H1 (cell line): ENCODE results near the gene KANSL1L. TPM values are rescaled to one million over a fixed set of nuclear protein-coding genes. Genes with fewer than 3 reads are reported as not detected.
"Not testable (repeated sequence)": the region's sequence is repeated elsewhere in the genome, so short reads cannot be mapped to it uniquely, and the experiment has no call there.

Source experiments
- CTCF ChIA-PET: fragments of 300-600 bp; sonication (Branson Sonifier 250); formaldehyde crosslinking; loops from one replicate; lab custom pipeline; 2021; ENCODE audit not compliant: partially characterized antibody; lab: Charles Lee
- POLR2A ChIA-PET: fragments of 300-600 bp; sonication (Branson Sonifier 250); formaldehyde crosslinking; loops from one replicate; lab custom pipeline; 2021; ENCODE audit warnings: inconsistent platforms; ENCODE audit not compliant: partially characterized antibody; lab: Charles Lee
- DNase-seq, 2 experiments: peaks; one replicate each; pipeline versions ENCODE4 v3.0.0 to v3.0.0-alpha.2; 2010 to 2022; ENCODE audit warnings: low spot score in 2 of 2, low read depth in 1 of 2, mixed read lengths in 1 of 2
- FAIRE-seq: peaks from 2 replicates; lab custom pipeline; 2011; peaks lifted over from hg19 to GRCh38; lab: Jason Lieb, UNC
- H2AFZ ChIP-seq: 2 replicates; pipeline ENCODE4 v1.8.1; 2012; ENCODE audit warnings: low read length, inconsistent platforms
- H2AK5ac ChIP-seq: 2 replicates; pipeline ENCODE4 v1.6.1; 2013; ENCODE audit warnings: low read depth, low read length
- H2BK120ac ChIP-seq: replicated peaks from 2 replicates; pipeline ENCODE3; 2013; ENCODE audit warnings: low read depth, low read length, inconsistent platforms
- H2BK12ac ChIP-seq: 2 replicates; pipeline ENCODE4 v1.6.1; 2013; ENCODE audit warnings: low read depth, low read length
- H2BK15ac ChIP-seq: 2 replicates; pipeline ENCODE4 v1.6.1; 2013; ENCODE audit warnings: low read length
- H2BK20ac ChIP-seq: 2 replicates; pipeline ENCODE4 v1.6.1; 2013; ENCODE audit warnings: low read length
- H2BK5ac ChIP-seq: 2 replicates; pipeline ENCODE4 v1.6.1; 2013; ENCODE audit warnings: low read depth, low read length
- H3K14ac ChIP-seq: 2 replicates; pipeline ENCODE4 v1.6.1; 2013; ENCODE audit warnings: inconsistent platforms; ENCODE audit not compliant: insufficient read length
- H3K18ac ChIP-seq: 2 replicates; pipeline ENCODE4 v1.6.1; 2013; ENCODE audit warnings: low read length; ENCODE audit errors: extremely low read depth
- H3K23ac ChIP-seq: 2 replicates; pipeline ENCODE4 v1.6.1; 2013; ENCODE audit warnings: inconsistent platforms; ENCODE audit not compliant: insufficient read length
- H3K23me2 ChIP-seq: 2 replicates; pipeline ENCODE4 v1.6.1; 2013; ENCODE audit warnings: low read depth, low read length
- H3K27ac ChIP-seq: 2 replicates; pipeline ENCODE4 v1.6.1; 2011; ENCODE audit warnings: low read depth, low read length, inconsistent platforms
- H3K27me3 ChIP-seq, 4 experiments: replicated peaks in 1 of 4; 1 replicate in 1 of 4; 2 replicates in 3 of 4; pipeline versions ENCODE4 v1.6.1 to v1.8.1; 2011 to 2013; ENCODE audit warnings: low read length in 3 of 4, mild to moderate bottlenecking in 3 of 4, inconsistent platforms in 2 of 4, mixed read lengths in 2 of 4, moderate library complexity in 1 of 4; ENCODE audit not compliant: control insufficient read depth in 3 of 4, insufficient read depth in 3 of 4; ENCODE audit errors: extremely low read depth in 1 of 4
- H3K36me3 ChIP-seq, 4 experiments: 2 replicates each; pipeline versions ENCODE4 v1.6.1 to v1.8.1; 2011 to 2013; ENCODE audit warnings: mild to moderate bottlenecking in 4 of 4, low read length in 3 of 4, moderate library complexity in 2 of 4, control low read depth in 1 of 4, inconsistent platforms in 1 of 4; ENCODE audit not compliant: insufficient read depth in 4 of 4, control insufficient read depth in 2 of 4
- H3K4ac ChIP-seq: replicated peaks from 2 replicates; pipeline ENCODE3; 2013; ENCODE audit warnings: low read length, low read depth, mixed read lengths, inconsistent platforms; ENCODE audit not compliant: insufficient read length
- H3K4me1 ChIP-seq, 4 experiments: replicated peaks in 1 of 4; 1 replicate in 1 of 4; 2 replicates in 3 of 4; pipeline versions ENCODE4 v1.6.1 to v1.8.1; 2011 to 2013; ENCODE audit warnings: low read length in 3 of 4, inconsistent platforms in 2 of 4, mixed read lengths in 1 of 4; ENCODE audit not compliant: insufficient read depth in 4 of 4, control insufficient read depth in 3 of 4
- H3K4me2 ChIP-seq, 2 experiments: 2 replicates each; pipeline versions ENCODE4 v1.6.1 to v1.8.1; 2011 to 2013; ENCODE audit warnings: low read depth in 2 of 2, low read length in 2 of 2, control low read depth in 1 of 2, inconsistent platforms in 1 of 2, mild to moderate bottlenecking in 1 of 2; ENCODE audit not compliant: insufficient read depth in 1 of 2
- H3K4me3 ChIP-seq, 4 experiments: fragments of 200-600, 300-600 bp in 1 of 4; sonication (generic), shearing (Covaris generic), sonication (Bioruptor Twin) in 1 of 4; 2 replicates each; pipeline versions ENCODE4 v1.5.1 to v1.8.1; 2011 to 2016; ENCODE audit warnings: low read length in 4 of 4, low read depth in 3 of 4, control low read depth in 2 of 4, inconsistent platforms in 2 of 4, mild to moderate bottlenecking in 2 of 4, mixed read lengths in 1 of 4, moderate library complexity in 1 of 4; ENCODE audit not compliant: insufficient read depth in 2 of 4; ENCODE audit errors: extremely low read depth in 1 of 4
- H3K56ac ChIP-seq: replicated peaks from 2 replicates; pipeline ENCODE3; 2013; ENCODE audit warnings: low read depth, mild to moderate bottlenecking, mixed read lengths, low read length, inconsistent platforms; ENCODE audit not compliant: insufficient read length
- H3K79me1 ChIP-seq: 2 replicates; pipeline ENCODE4 v1.6.1; 2013; ENCODE audit warnings: low read depth, low read length, control low read depth
- H3K79me2 ChIP-seq, 2 experiments: 2 replicates each; pipeline versions ENCODE4 v1.6.1 to v1.8.1; 2012 to 2013; ENCODE audit warnings: low read length in 2 of 2, mild to moderate bottlenecking in 2 of 2, inconsistent platforms in 1 of 2; ENCODE audit not compliant: insufficient read depth in 2 of 2, control insufficient read depth in 1 of 2
- H3K9ac ChIP-seq, 4 experiments: replicated peaks in 1 of 4; 1 replicate in 1 of 4; 2 replicates in 3 of 4; pipeline versions ENCODE4 v1.6.1 to v1.8.1; 2011 to 2013; ENCODE audit warnings: low read depth in 3 of 4, low read length in 3 of 4, control low read depth in 2 of 4, mild to moderate bottlenecking in 2 of 4, moderate library complexity in 2 of 4, inconsistent platforms in 1 of 4; ENCODE audit errors: extremely low read depth in 1 of 4
- H3K9me3 ChIP-seq, 2 experiments: 2 replicates each; pipeline versions ENCODE4 v1.6.1 to v1.8.1; 2012 to 2013; ENCODE audit warnings: mild to moderate bottlenecking in 2 of 2, moderate library complexity in 2 of 2, control low read depth in 1 of 2, inconsistent platforms in 1 of 2, low read depth in 1 of 2, low read length in 1 of 2, mixed read lengths in 1 of 2; ENCODE audit not compliant: insufficient read depth in 2 of 2
- H4K20me1 ChIP-seq, 2 experiments: replicated peaks in 1 of 2; 2 replicates each; pipeline versions ENCODE3 to v1.8.1; 2011 to 2013; ENCODE audit warnings: inconsistent platforms in 2 of 2, low read length in 2 of 2, mild to moderate bottlenecking in 1 of 2; ENCODE audit not compliant: insufficient read depth in 2 of 2, control insufficient read depth in 1 of 2
- H4K5ac ChIP-seq: 2 replicates; pipeline ENCODE4 v1.6.1; 2013; ENCODE audit warnings: low read length, low read depth, mixed read lengths, inconsistent platforms; ENCODE audit not compliant: insufficient read length
- H4K8ac ChIP-seq: 2 replicates; pipeline ENCODE4 v1.8.0; 2013; ENCODE audit warnings: mild to moderate bottlenecking, moderate library complexity, low read length, inconsistent platforms; ENCODE audit not compliant: insufficient read depth; ENCODE audit errors: extremely low read depth
- H4K91ac ChIP-seq: replicated peaks from 2 replicates; pipeline ENCODE3; 2013; ENCODE audit warnings: low read length, mixed read lengths, inconsistent platforms; ENCODE audit not compliant: insufficient read length
- ASH2L ChIP-seq: fragments of 200-600, 300-600 bp; sonication (generic); IDR thresholded peaks from one replicate; pipeline ENCODE4 v1.7.1; 2017; ENCODE audit warnings: low read length
- EGR1 ChIP-seq: IDR thresholded peaks from 2 replicates; pipeline ENCODE4 v1.6.1; 2011; ENCODE audit warnings: low read depth, low read length, borderline replicate concordance
- POLR2A ChIP-seq, 2 experiments: IDR thresholded peaks; 1 replicate in 1 of 2; 2 replicates in 1 of 2; pipeline ENCODE4 v1.6.1; 2011; ENCODE audit warnings: low read depth in 2 of 2, low read length in 2 of 2, mild to moderate bottlenecking in 2 of 2; ENCODE audit errors: control extremely low read depth in 1 of 2
- RBBP5 ChIP-seq: IDR thresholded peaks from 2 replicates; pipeline ENCODE4 v1.7.1; 2012; ENCODE audit warnings: low read depth, mild to moderate bottlenecking, inconsistent platforms, low read length, moderate library complexity, borderline replicate concordance
- SP1 ChIP-seq: IDR thresholded peaks from 2 replicates; pipeline ENCODE4 v1.6.1; 2011; ENCODE audit warnings: low read depth, low read length
- TAF1 ChIP-seq: IDR thresholded peaks from 2 replicates; pipeline ENCODE4 v1.6.1; 2011; ENCODE audit warnings: mild to moderate bottlenecking, low read depth, low read length
- TCF12 ChIP-seq: IDR thresholded peaks from 2 replicates; pipeline ENCODE4 v1.6.1; 2011; ENCODE audit warnings: low read depth, mild to moderate bottlenecking, low read length
- YY1 ChIP-seq: IDR thresholded peaks from 2 replicates; pipeline ENCODE4 v1.6.1; 2011; ENCODE audit warnings: low read depth, mild to moderate bottlenecking, low read length
- WGBS, 2 experiments: shearing (Covaris generic) in 1 of 2; methylation state at CpG; one replicate each; pipeline versions ENCODE4 v1.1.6 to v1.1.7; 2013 to 2015; ENCODE audit warnings: low lambda C conversion rate in 2 of 2, mixed read lengths in 2 of 2, inconsistent platforms in 1 of 2, low coverage in 1 of 2, missing lambda C conversion rate in 1 of 2; ENCODE audit not compliant: insufficient replicate concordance in 2 of 2, insufficient coverage in 1 of 2, insufficient read length in 1 of 2; ENCODE audit errors: extremely low coverage in 1 of 2, missing lambda C conversion rate in 1 of 2; 5-methylcytosine and 5-hydroxymethylcytosine counted together
- polyA plus RNA-seq, 7 experiments: library from polyadenylated mRNA; depleted of rRNA in 3 of 7; stranded (reverse) in 5 of 7; unstranded in 2 of 7; fragments of >200 nt in 5 of 7; fragments of 200-250 nt in 2 of 7; gene quantifications; 1 replicate in 5 of 7; 2 replicates in 1 of 7; 4 replicates in 1 of 7; pipeline versions ENCODE4 v1.2.1 to v1.2.3, GENCODE V29; 2011 to 2013; ENCODE audit warnings: missing spikeins in 2 of 7, mixed read lengths in 2 of 7
- total RNA-seq: library from RNA; stranded (reverse); fragmentation: NEBNext Ultra II Directional; extraction: Animal tissue kit (Norgen Biotek cat#: 25700); gene quantifications from 2 replicates; pipeline ENCODE4 v1.2.1, GENCODE V29; 2021
- TF ChIP-seq, protein P1 (sequence below): IDR thresholded peaks from 2 replicates; pipeline ENCODE4 v1.6.1; 2012; ENCODE audit warnings: inconsistent platforms

KANSL1L gene
- total and polyA plus RNA-seq, 2 of the 8 experiments (the other 6 are each of a cell fraction or from before 2014, with no cell fraction given): 5.4 to 17.2 TPM

DNA sequence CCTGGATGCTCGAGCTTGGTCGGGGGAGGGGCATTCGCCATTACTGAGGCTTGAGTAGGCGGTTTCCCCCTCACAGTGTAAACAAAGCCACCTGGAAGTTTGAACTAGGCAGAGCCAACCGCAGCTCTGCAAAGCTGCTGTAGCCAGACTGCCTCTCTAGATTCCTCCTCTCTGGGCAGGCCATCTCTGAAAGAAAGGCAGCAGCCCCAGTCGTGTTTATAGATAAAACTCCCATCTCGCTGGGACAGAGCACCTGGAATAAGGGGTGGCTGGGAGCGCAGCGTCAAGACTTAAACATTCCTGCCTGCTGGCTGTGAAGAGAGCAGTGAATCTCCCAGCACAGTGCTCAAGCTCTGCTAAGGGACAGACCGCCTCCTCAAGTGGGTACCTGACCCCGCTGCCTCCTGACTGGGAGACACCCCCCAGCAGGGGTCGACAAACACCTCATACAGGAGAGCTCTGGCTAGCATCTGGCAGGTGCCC, 10.4 kb upstream of the KANSL1L start:
- Histone ChIP-seq H2BK5ac (peak overlapping the region; percentile 60; the same call in 1 of the 2 replicates), H3K4me2 (peak overlapping the region; percentile 6 to 33; a peak in 1 of 4 replicates), H3K27ac (peak overlapping the region; percentile 67), H2AFZ (0 out of 2 replicates have a peak overlapping the region, but pooled peaks have one; percentile 24), H4K8ac (peak overlapping the region; percentile 85), H3K18ac (peak overlapping the region; percentile 66; the same call in 1 of the 2 replicates), H3K4me1 (peaks cover 0 to 12% (median 10%) of the 10 kb centered on the region in 4 experiments; a peak in 6 of 7 replicates)
- H2BK120ac ChIP-seq, H3K23ac ChIP-seq, H4K5ac ChIP-seq, H3K14ac ChIP-seq, H3K79me2 ChIP-seq, H2BK15ac ChIP-seq, H3K36me3 ChIP-seq, H3K9ac ChIP-seq, FAIRE-seq, H3K27me3 ChIP-seq, H2BK20ac ChIP-seq, H3K4me3 ChIP-seq, H4K91ac ChIP-seq, H2BK12ac ChIP-seq, H3K23me2 ChIP-seq, H4K20me1 ChIP-seq, H3K56ac ChIP-seq, H3K79me1 ChIP-seq, H3K9me3 ChIP-seq, H3K4ac ChIP-seq, H2AK5ac ChIP-seq: not testable (repeated sequence)
- CTCF ChIA-PET: interaction anchor here (0.8 to 1.6 kb wide), 2 partner anchors 11 to 472 kb away, joined by 3 to 5 read pairs; no protein-coding TSS in a partner anchor
- TF ChIP-seq ASH2L (peak; percentile 79), YY1 (peak; percentile 61; the same call in 1 of the 2 replicates), TAF1 (0 out of 2 replicates have a peak, but pooled peaks have one; percentile 41), EGR1 (peak; percentile 52; the same call in 1 of the 2 replicates), POLR2A (IDR thresholded peaks at IDR 0.05; ENCODE audit: control extremely low read depth in 1 of 2, low read depth in 2 of 2, low read length in 2 of 2) (peak in 1 of 2 experiments; percentile 22; a peak in 1 of 3 replicates), TCF12 (0 out of 2 replicates have a peak, but pooled peaks have one; percentile 60), SP1 (0 out of 2 replicates have a peak, but pooled peaks have one; percentile 43), RBBP5 (peak; percentile 66; the same call in 1 of the 2 replicates)
- TF ChIP-seq, protein P1, sequence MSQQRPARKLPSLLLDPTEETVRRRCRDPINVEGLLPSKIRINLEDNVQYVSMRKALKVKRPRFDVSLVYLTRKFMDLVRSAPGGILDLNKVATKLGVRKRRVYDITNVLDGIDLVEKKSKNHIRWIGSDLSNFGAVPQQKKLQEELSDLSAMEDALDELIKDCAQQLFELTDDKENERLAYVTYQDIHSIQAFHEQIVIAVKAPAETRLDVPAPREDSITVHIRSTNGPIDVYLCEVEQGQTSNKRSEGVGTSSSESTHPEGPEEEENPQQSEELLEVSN: peak; percentile 41; the same call in 1 of the 2 replicates
- WGBS, 2 experiments: 57% methylated on average over 11 of the region's 12 CpGs; no CpG with 5 or more reads in 1 of the 2 experiments
- POLR2A ChIA-PET: interaction anchor here (0.7 to 3.0 kb wide), 3 partner anchors 11 to 100 kb away, joined by 3 to 11 read pairs (median 4); partner anchors contain the start of gene KANSL1L
- peak; percentile 41 to 72 for DNase-seq
